CD4-positive, alpha-beta T cell treated with Interleukin-17A for 1 hour (primary cell): ENCODE results near the gene EEPD1.
"Not testable (repeated sequence)": the region's sequence is repeated elsewhere in the genome, so short reads cannot be mapped to it uniquely, and the experiment has no call there.

Experiments
- DNase-seq: peaks from one replicate; pipeline ENCODE4 v3.0.0-alpha.2; 2020

Gene EEPD1

GRCh38 chr7:36129048-36129534 lies 24.0 kb upstream of the EEPD1 start:
- no peak for DNase-seq

- no peak for DNase-seq
Observed at GRCh38 chr7:36130236-36130945, 22.7 kb upstream of the EEPD1 start.

- no peak for DNase-seq
Observed at GRCh38 chr7:36131026-36131425, 22.0 kb upstream of the EEPD1 start.

- no peak for DNase-seq
Observed at GRCh38 chr7:36131499-36131898, 21.6 kb upstream of the EEPD1 start.

GRCh38 chr7:36132012-36132411 lies 21.0 kb upstream of the EEPD1 start:
- DNase-seq: no peak

- no peak for DNase-seq
Observed at GRCh38 chr7:36135700-36136099, 17.4 kb upstream of the EEPD1 start.

GRCh38 chr7:36137258-36137657 lies 15.8 kb upstream of the EEPD1 start:
- DNase-seq: no peak

- DNase-seq: no peak
Observed at GRCh38 chr7:36137754-36138153, 15.3 kb upstream of the EEPD1 start.

GRCh38 chr7:36138209-36138608 lies 14.8 kb upstream of the EEPD1 start:
- DNase-seq: no peak

GRCh38 chr7:36141351-36141750 lies 11.7 kb upstream of the EEPD1 start:
- no peak for DNase-seq

- no peak for DNase-seq
Observed at GRCh38 chr7:36141850-36142249, 11.2 kb upstream of the EEPD1 start.

- DNase-seq: no peak
Observed at GRCh38 chr7:36144189-36144588, 8.9 kb upstream of the EEPD1 start.

- DNase-seq: no peak
Observed at GRCh38 chr7:36145686-36146085, 7.4 kb upstream of the EEPD1 start.

GRCh38 chr7:36147361-36147760 lies 5.7 kb upstream of the EEPD1 start:
- DNase-seq: no peak

- no peak for DNase-seq
Observed at GRCh38 chr7:36148422-36149065, 4.5 kb upstream of the EEPD1 start.

- not testable (repeated sequence) for DNase-seq
Observed at GRCh38 chr7:36149240-36149639, 3.8 kb upstream of the EEPD1 start.

GRCh38 chr7:36149694-36150452 lies 3.2 kb upstream of the EEPD1 start:
- DNase-seq: no peak

GRCh38 chr7:36151921-36152755 lies 916 bp upstream of the EEPD1 start:
- no peak for DNase-seq

- no peak for DNase-seq
Observed at GRCh38 chr7:36153571-36154097, 580 bp downstream of the EEPD1 start.

- no peak for DNase-seq
Observed at GRCh38 chr7:36154255-36155212, 1.5 kb downstream of the EEPD1 start.

GRCh38 chr7:36155811-36156361 lies 2.8 kb downstream of the EEPD1 start:
- DNase-seq: no peak
